Loucy (cell line): ENCODE data around the gene C2orf49.
A peak's percentile ranks its signal among the peaks of the same experiment; 100 is the strongest.

Experiments used
- H2AFZ ChIP-seq: fragments of 200-600 bp; sonication (generic); 2 replicates; pipeline ENCODE4 v1.6.0; 2016; ENCODE audit warnings: antibody characterized with exemption, mild to moderate bottlenecking, low read length, moderate library complexity
- H3F3A ChIP-seq: fragments of 200-600 bp; 2 replicates; pipeline ENCODE4 v1.6.0; 2016; ENCODE audit warnings: antibody characterized with exemption, low read depth, mild to moderate bottlenecking
- H3K27me3 ChIP-seq: fragments of 200-600 bp; sonication (generic); 2 replicates; pipeline ENCODE4 v1.6.1; 2014; ENCODE audit warnings: low read length, mild to moderate bottlenecking; ENCODE audit not compliant: insufficient read depth, poor library complexity, severe bottlenecking
- H3K36me3 ChIP-seq: fragments of 200-600 bp; sonication (generic); 2 replicates; pipeline ENCODE4 v1.6.1; 2016; ENCODE audit warnings: low read length; ENCODE audit not compliant: insufficient read depth
- H3K4me1 ChIP-seq: fragments of 200-600 bp; sonication (generic); 2 replicates; pipeline ENCODE4 v1.5.1; 2014; ENCODE audit warnings: low read length, mild to moderate bottlenecking; ENCODE audit not compliant: insufficient read depth, poor library complexity, severe bottlenecking
- H3K4me2 ChIP-seq: fragments of 200-600 bp; sonication (generic); 2 replicates; pipeline ENCODE4 v1.6.0; 2014; ENCODE audit warnings: antibody characterized with exemption, low read length, low read depth, mild to moderate bottlenecking; ENCODE audit not compliant: poor library complexity, severe bottlenecking
- H3K4me3 ChIP-seq: fragments of 200-600 bp; sonication (generic); 2 replicates; pipeline ENCODE4 v1.5.1; 2014; ENCODE audit warnings: low read length, mild to moderate bottlenecking, mixed read lengths; ENCODE audit not compliant: poor library complexity, severe bottlenecking
- H3K79me2 ChIP-seq: fragments of 200-600 bp; sonication (generic); 2 replicates; pipeline ENCODE4 v1.6.1; 2014; ENCODE audit warnings: low read length; ENCODE audit not compliant: insufficient read depth
- H3K9ac ChIP-seq: fragments of 200-600 bp; sonication (generic); 2 replicates; pipeline ENCODE4 v1.6.0; 2014; ENCODE audit warnings: mild to moderate bottlenecking, low read depth, low read length, moderate library complexity; ENCODE audit not compliant: poor library complexity, severe bottlenecking
- H3K9me2 ChIP-seq: fragments of 200-600 bp; sonication (generic); replicated peaks from 2 replicates; pipeline ENCODE4 v1.6.1; 2016; ENCODE audit warnings: low read depth, low read length, mixed read lengths
- H3K9me3 ChIP-seq: fragments of 200-600 bp; sonication (generic); 2 replicates; pipeline ENCODE4 v1.6.1; 2014; ENCODE audit warnings: mild to moderate bottlenecking, antibody characterized with exemption, low read length, low read depth; ENCODE audit not compliant: insufficient read depth
- H4K20me1 ChIP-seq: fragments of 200-600 bp; sonication (generic); 2 replicates; pipeline ENCODE4 v1.6.0; 2014; ENCODE audit warnings: antibody characterized with exemption, low read length, mild to moderate bottlenecking; ENCODE audit not compliant: insufficient read depth, poor library complexity, severe bottlenecking
- CTCF ChIP-seq: fragments of 200-600 bp; sonication (generic); conservative IDR thresholded peaks from 2 replicates; pipeline ENCODE4 v1.5.1; 2014; ENCODE audit warnings: mild to moderate bottlenecking, antibody characterized with exemption, low read length
- EZH2phosphoT487 ChIP-seq: fragments of 200-600 bp; IDR thresholded peaks from 2 replicates; pipeline ENCODE4 v1.6.1; 2018; ENCODE audit warnings: antibody characterized with exemption, mild to moderate bottlenecking, moderate library complexity, borderline replicate concordance

C2orf49 gene

DNA sequence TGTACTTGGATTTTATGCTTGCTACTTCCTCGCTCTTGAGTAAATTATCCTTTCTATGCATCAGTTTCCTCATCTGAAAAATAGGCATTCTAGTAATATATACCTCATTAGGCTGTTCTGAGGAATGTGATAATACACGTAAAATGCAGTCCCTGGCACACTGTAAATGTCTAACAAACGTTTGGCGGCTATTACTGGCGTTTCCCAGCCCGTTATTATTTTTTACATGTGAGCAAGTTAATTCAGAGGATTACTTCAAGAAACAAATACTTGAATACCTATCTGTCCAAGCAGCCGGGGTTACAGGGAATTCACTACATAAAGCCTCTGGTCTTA, 586 bp upstream of the C2orf49 start:
- Histone ChIP-seq H3F3A (0 out of 2 replicates have a peak, but pooled peaks cover 3% of the 10 kb centered on the region), H3K27me3 (no peaks in the 10 kb centered on the region), H4K20me1 (peaks cover 28% of the 10 kb centered on the region), H3K79me2 (peaks cover 52% of the 10 kb centered on the region), H2AFZ (peak overlapping the region; percentile 95), H3K9me3 (no peaks in the 10 kb centered on the region), H3K4me1 (peaks cover 47% of the 10 kb centered on the region), H3K4me2 (peak overlapping the region; percentile 95), H3K4me3 (peak overlapping the region; percentile 87), H3K9me2 (no peaks in the 10 kb centered on the region), H3K9ac (peak overlapping the region; percentile 85), H3K36me3 (peaks cover 11% of the 10 kb centered on the region; the same call in 1 of the 2 replicates)
- TF ChIP-seq CTCF (no peak), EZH2phosphoT487 (no peak)

- peaks cover 47% of the 10 kb centered on the region for H3K4me1 ChIP-seq
- H3K9me2 ChIP-seq: no peaks in the 10 kb centered on the region
- H3K36me3 ChIP-seq: peaks cover 19% of the 10 kb centered on the region; the same call in 1 of the 2 replicates
- H3K79me2 ChIP-seq: peaks cover 55% of the 10 kb centered on the region
- H3K9me3 ChIP-seq: no peaks in the 10 kb centered on the region
- H3K9ac ChIP-seq: peak overlapping the region; percentile 79
- H2AFZ ChIP-seq: peak overlapping the region; percentile 14; the same call in 1 of the 2 replicates
- no peaks in the 10 kb centered on the region for H3F3A ChIP-seq
- H3K27me3 ChIP-seq: no peaks in the 10 kb centered on the region
- H3K4me3 ChIP-seq: peak overlapping the region; percentile 87
- no peak for TF ChIP-seq CTCF
- TF ChIP-seq EZH2phosphoT487: no peak
- peaks cover 28% of the 10 kb centered on the region for H4K20me1 ChIP-seq
- H3K4me2 ChIP-seq: peak overlapping the region; percentile 96
Measured at GRCh38 chr2:105338020-105338385, 663 bp downstream of the C2orf49 start.

GRCh38 chr2:105339414-105339813, 2.1 kb downstream of the C2orf49 start:
- H3K9me3 ChIP-seq: no peaks in the 10 kb centered on the region
- H3K9ac ChIP-seq: peak overlapping the region; percentile 79
- no peaks in the 10 kb centered on the region for H3K9me2 ChIP-seq
- peaks cover 55% of the 10 kb centered on the region for H3K79me2 ChIP-seq
- peak overlapping the region; percentile 96 for H3K4me2 ChIP-seq
- peaks cover 29% of the 10 kb centered on the region; the same call in 1 of the 2 replicates for H3K36me3 ChIP-seq
- H3F3A ChIP-seq: no peaks in the 10 kb centered on the region
- peaks cover 28% of the 10 kb centered on the region for H4K20me1 ChIP-seq
- peak overlapping the region; percentile 87 for H3K4me3 ChIP-seq
- H3K4me1 ChIP-seq: peaks cover 47% of the 10 kb centered on the region
- no peaks in the 10 kb centered on the region for H3K27me3 ChIP-seq
- no peak overlapping the region for H2AFZ ChIP-seq
- no peak for TF ChIP-seq EZH2phosphoT487
- no peak for TF ChIP-seq CTCF
